Endothelial cell of umbilical vein (primary cell): ENCODE measurements around the gene EGFL7. TPM values are rescaled to one million over a fixed set of nuclear protein-coding genes. Genes with fewer than 3 reads are reported as not detected.
A peak's percentile ranks its signal among the peaks of the same experiment; 100 is the strongest.

Experiments used
- BruUV-seq: library from RNA; stranded (reverse); fragments of 400-500 nt; replicated peaks from 2 replicates; lab custom pipeline; 2021; lab: Mats Ljungman, UMichigan
- CTCF ChIA-PET: fragments of 300-600, 350-600 bp; sonication (Branson Sonifier 250); formaldehyde crosslinking; loops from one replicate; lab custom pipeline; 2021; ENCODE audit warnings: antibody characterized with exemption, inconsistent platforms; lab: Charles Lee
- POLR2A ChIA-PET: fragments of 300-600, 350-600 bp; sonication (Branson Sonifier 250); formaldehyde crosslinking; loops from one replicate; lab custom pipeline; 2021; ENCODE audit warnings: antibody characterized with exemption, inconsistent platforms; lab: Charles Lee
- DNase-seq: peaks from one replicate; pipeline ENCODE4 v3.0.0-alpha.2; 2011; ENCODE audit warnings: low read depth, low spot score
- FAIRE-seq: peaks from 2 replicates; lab custom pipeline; 2011; peaks lifted over from hg19 to GRCh38; lab: Jason Lieb, UNC
- H2AFZ ChIP-seq: 2 replicates; pipeline ENCODE4 v1.6.0; 2012; ENCODE audit warnings: low read depth, low read length, control low read depth, inconsistent platforms
- H3K27ac ChIP-seq: 2 replicates; pipeline ENCODE4 v1.5.1; 2011; ENCODE audit warnings: low read depth, mild to moderate bottlenecking, control low read depth, low read length, moderate library complexity; ENCODE audit not compliant: insufficient read depth
- H3K27me3 ChIP-seq, 2 experiments: 2 replicates each; pipeline versions ENCODE4 v1.6.0 to v1.6.1; 2011; ENCODE audit warnings: low read length in 2 of 2, mixed read lengths in 1 of 2; ENCODE audit not compliant: control insufficient read depth in 2 of 2, insufficient read depth in 2 of 2
- H3K36me3 ChIP-seq, 2 experiments: 2 replicates in 1 of 2; 3 replicates in 1 of 2; pipeline ENCODE4 v1.5.1; 2011; ENCODE audit warnings: low read length in 2 of 2, mild to moderate bottlenecking in 1 of 2, moderate library complexity in 1 of 2; ENCODE audit not compliant: control insufficient read depth in 2 of 2, insufficient read depth in 2 of 2; ENCODE audit errors: extremely low read depth in 1 of 2
- H3K4me1 ChIP-seq: 3 replicates; pipeline ENCODE4 v1.5.1; 2011; ENCODE audit warnings: mild to moderate bottlenecking, low read length; ENCODE audit not compliant: control insufficient read depth, insufficient read depth; ENCODE audit errors: extremely low read depth
- H3K4me2 ChIP-seq: 2 replicates; pipeline ENCODE4 v1.6.1; 2011; ENCODE audit warnings: low read length, control low read depth, mixed read lengths; ENCODE audit not compliant: insufficient read depth
- H3K4me3 ChIP-seq, 3 experiments: fragments of 200-600 bp in 1 of 3; sonication (generic), shearing (Covaris generic) in 1 of 3; replicated peaks in 1 of 3; 2 replicates each; pipeline ENCODE4 v1.5.1; 2011 to 2016; ENCODE audit warnings: control low read depth in 3 of 3, low read length in 3 of 3, mild to moderate bottlenecking in 2 of 3, inconsistent platforms in 1 of 3, low read depth in 1 of 3, moderate library complexity in 1 of 3; ENCODE audit not compliant: insufficient read depth in 1 of 3
- H3K79me2 ChIP-seq: 2 replicates; pipeline ENCODE4 v1.6.0; 2012; ENCODE audit warnings: low read length, inconsistent platforms; ENCODE audit not compliant: control insufficient read depth, insufficient read depth
- H3K9ac ChIP-seq: replicated peaks from 2 replicates; pipeline ENCODE3; 2011; ENCODE audit warnings: low read length, control low read depth; ENCODE audit not compliant: insufficient read depth; ENCODE audit errors: extremely low read depth
- H3K9me1 ChIP-seq: replicated peaks from 3 replicates; pipeline ENCODE4 v1.6.0; 2011; ENCODE audit warnings: mild to moderate bottlenecking, low read length; ENCODE audit not compliant: control insufficient read depth, insufficient read depth; ENCODE audit errors: extremely low read depth
- H3K9me3 ChIP-seq: replicated peaks from 2 replicates; pipeline ENCODE4 v1.5.1; 2012; ENCODE audit warnings: low read length, inconsistent platforms; ENCODE audit not compliant: control insufficient read depth, insufficient read depth
- H4K20me1 ChIP-seq: replicated peaks from 2 replicates; pipeline ENCODE3; 2011; ENCODE audit warnings: mild to moderate bottlenecking, low read length; ENCODE audit not compliant: control insufficient read depth, insufficient read depth; ENCODE audit errors: extremely low read depth
- GATA2 ChIP-seq: IDR thresholded peaks from 2 replicates; pipeline ENCODE4 v1.7.0; 2011; ENCODE audit warnings: low read depth, mild to moderate bottlenecking, moderate library complexity, mixed read lengths, low read length; ENCODE audit not compliant: insufficient read length, insufficient read depth
- JUN ChIP-seq: IDR thresholded peaks from 2 replicates; pipeline ENCODE4 v1.6.1; 2011; ENCODE audit warnings: borderline replicate concordance, low read depth; ENCODE audit not compliant: insufficient read length, insufficient read depth
- MAX ChIP-seq: IDR thresholded peaks from 2 replicates; pipeline ENCODE4 v1.6.1; 2011; ENCODE audit not compliant: insufficient read depth, insufficient read length
- POLR2A ChIP-seq: IDR thresholded peaks from 2 replicates; pipeline ENCODE4 v1.6.1; 2012; ENCODE audit warnings: low read depth, mild to moderate bottlenecking, control low read depth, low read length
- POLR2AphosphoS5 ChIP-seq: IDR thresholded peaks from 2 replicates; pipeline ENCODE4 v1.6.1; 2012; ENCODE audit warnings: low read depth, mild to moderate bottlenecking, control low read depth, low read length, moderate library complexity; ENCODE audit not compliant: insufficient read depth
- dilution Hi-C: fragments of 300-500 bp; cut with MboI; formaldehyde crosslinking; loops from one replicate; pipeline ENCODE4 v1.15.0; 2019; ENCODE audit warnings: low sequenced_read_pairs; ENCODE audit not compliant: extremely low pct_ligation_motif_present
- intact Hi-C: fragments of 100-400 bp; cut with micrococcal nuclease; formaldehyde crosslinking; loops from one replicate; pipeline ENCODE4 v1.10.0; 2022
- polyA plus RNA-seq, 4 experiments: library from polyadenylated mRNA; depleted of rRNA in 3 of 4; stranded (reverse) in 3 of 4; unstranded in 1 of 4; fragments of >200 nt; gene quantifications; 2 replicates each; pipeline versions ENCODE4 v1.2.1 to v1.2.3, GENCODE V29; 2011 to 2012; ENCODE audit warnings: missing spikeins in 1 of 4
- total RNA-seq: library from RNA; stranded (reverse); gene quantifications from 2 replicates; pipeline ENCODE4 v1.2.3, GENCODE V29; 2021
- TF ChIP-seq, protein P1 (sequence below), 2 donors: IDR thresholded peaks; 1 replicate in 1 of 2; 2 replicates in 1 of 2; pipeline ENCODE4 v1.5.1; 2011; ENCODE audit warnings: low read length in 2 of 2, mild to moderate bottlenecking in 2 of 2, moderate library complexity in 2 of 2, control low read depth in 1 of 2, inconsistent platforms in 1 of 2, low read depth in 1 of 2; ENCODE audit not compliant: insufficient read depth in 1 of 2; ENCODE audit errors: extremely low read depth in 1 of 2

EGFL7 gene
- total and polyA plus RNA-seq, 2 donors (not counting 3 experiments of a cell fraction or from before 2014, with no cell fraction given): 1,043 to 1,377 TPM

DNA sequence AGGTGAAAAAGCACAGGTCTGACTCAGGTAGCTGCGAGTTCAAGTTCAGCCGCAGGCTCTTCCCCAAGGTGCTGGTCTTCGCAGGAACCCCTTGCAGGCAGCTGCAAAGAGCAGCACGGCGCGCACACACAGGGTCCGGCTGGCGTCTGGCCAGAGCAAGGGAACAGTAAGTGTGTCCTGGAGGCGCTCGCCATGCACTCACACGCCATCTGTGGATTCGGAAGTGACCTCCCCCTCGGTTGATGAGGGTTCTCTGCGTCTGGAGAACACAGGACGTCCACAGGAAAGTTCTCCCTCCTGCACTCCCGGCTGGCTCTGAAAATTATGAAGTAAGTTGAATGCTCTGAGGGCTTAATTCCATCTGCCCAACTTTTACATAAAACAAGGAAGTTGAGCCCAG lies 14.0 kb upstream of the EGFL7 start:
- Histone ChIP-seq H3K27me3 (no peaks in the 10 kb centered on the region), H3K79me2 (peaks cover 18% of the 10 kb centered on the region), H3K9me3 (no peaks in the 10 kb centered on the region), H3K27ac (peak overlapping the region; percentile 95), H3K9me1 (no peaks in the 10 kb centered on the region), H3K4me2 (peak overlapping the region; percentile 32), H3K9ac (peak overlapping the region; percentile 77), H3K4me3 (peak overlapping the region in 2 of 3 experiments; percentile 2 to 37), H3K4me1 (peaks cover 55% of the 10 kb centered on the region), H4K20me1 (no peaks in the 10 kb centered on the region), H2AFZ (no peak overlapping the region), H3K36me3 (no peaks in the 10 kb centered on the region)
- dilution Hi-C loops: no loop called here
- no TSS peak for BruUV-seq
- TF ChIP-seq GATA2 (peak; percentile 28), POLR2A (peak; percentile 79), MAX (peak; percentile 41), POLR2AphosphoS5 (peak; percentile 91), JUN (peak; percentile 18)
- TF ChIP-seq, protein P1, sequence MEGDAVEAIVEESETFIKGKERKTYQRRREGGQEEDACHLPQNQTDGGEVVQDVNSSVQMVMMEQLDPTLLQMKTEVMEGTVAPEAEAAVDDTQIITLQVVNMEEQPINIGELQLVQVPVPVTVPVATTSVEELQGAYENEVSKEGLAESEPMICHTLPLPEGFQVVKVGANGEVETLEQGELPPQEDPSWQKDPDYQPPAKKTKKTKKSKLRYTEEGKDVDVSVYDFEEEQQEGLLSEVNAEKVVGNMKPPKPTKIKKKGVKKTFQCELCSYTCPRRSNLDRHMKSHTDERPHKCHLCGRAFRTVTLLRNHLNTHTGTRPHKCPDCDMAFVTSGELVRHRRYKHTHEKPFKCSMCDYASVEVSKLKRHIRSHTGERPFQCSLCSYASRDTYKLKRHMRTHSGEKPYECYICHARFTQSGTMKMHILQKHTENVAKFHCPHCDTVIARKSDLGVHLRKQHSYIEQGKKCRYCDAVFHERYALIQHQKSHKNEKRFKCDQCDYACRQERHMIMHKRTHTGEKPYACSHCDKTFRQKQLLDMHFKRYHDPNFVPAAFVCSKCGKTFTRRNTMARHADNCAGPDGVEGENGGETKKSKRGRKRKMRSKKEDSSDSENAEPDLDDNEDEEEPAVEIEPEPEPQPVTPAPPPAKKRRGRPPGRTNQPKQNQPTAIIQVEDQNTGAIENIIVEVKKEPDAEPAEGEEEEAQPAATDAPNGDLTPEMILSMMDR (IDR thresholded peaks at IDR 0.05; ENCODE audit: extremely low read depth in 1 of 2, insufficient read depth in 1 of 2, low read depth in 1 of 2, low read length in 2 of 2): no peak
- DNase-seq: peak; percentile 97
- FAIRE-seq: peak; percentile 100
- intact Hi-C loops: no loop called here
- POLR2A ChIA-PET: interaction anchor here (5.8 to 10.7 kb wide), 2 partner anchors 17 to 25 kb away, joined by 54 to 161 read pairs; partner anchors contain the start of gene EGFL7
- CTCF ChIA-PET: interaction anchor here (1.0 to 8.2 kb wide), 2 partner anchors 10 to 15 kb away, joined by 3 to 90 read pairs; partner anchors contain the start of gene EGFL7
